Measurements from ENCODE around the gene TNIK.

Gene TNIK

GRCh38 chr3:171301002-171301401, 159.2 kb downstream of the TNIK start:
- Histone ChIP-seq H3K9ac (ENCODE audit: low read length) (no peak overlapping the region), H3K27me3 (ENCODE audit: insufficient read depth, low read length) (no peaks in the 10 kb centered on the region), H3K27ac (ENCODE audit: low read depth, low read length, poor library complexity, severe bottlenecking) (no peak overlapping the region), H3K4me1 (ENCODE audit: insufficient read depth, low read length, severe bottlenecking) (no peaks in the 10 kb centered on the region), H3K4me3 (ENCODE audit: low read depth, low read length, poor library complexity, severe bottlenecking) (no peak overlapping the region), H3K79me2 (ENCODE audit: insufficient read depth, low read length) (no peaks in the 10 kb centered on the region), H3K9me3 (ENCODE audit: low read length) (no peaks in the 10 kb centered on the region), H3F3A (ENCODE audit: insufficient read depth, low read length) (no peaks in the 10 kb centered on the region), H3K36me3 (ENCODE audit: insufficient read depth, low read length) (no peaks in the 10 kb centered on the region), H2AFZ (ENCODE audit: low read length) (no peak overlapping the region), H3K9me2 (ENCODE audit: low read depth, low read length) (no peaks in the 10 kb centered on the region), H4K20me1 (ENCODE audit: insufficient read depth, low read length) (no peaks in the 10 kb centered on the region), H3K4me2 (ENCODE audit: low read length) (no peak overlapping the region)
- TF ChIP-seq EZH2 (IDR thresholded peaks at IDR 0.05; ENCODE audit: borderline replicate concordance, low read length) (no peak), CTCF (IDR thresholded peaks at IDR 0.05; ENCODE audit: low read length) (no peak)

- Histone ChIP-seq H4K20me1 (ENCODE audit: insufficient read depth, low read length) (no peaks in the 10 kb centered on the region), H3K4me3 (ENCODE audit: low read depth, low read length, poor library complexity, severe bottlenecking) (no peak overlapping the region), H3K27ac (ENCODE audit: low read depth, low read length, poor library complexity, severe bottlenecking) (no peak overlapping the region), H3K9ac (ENCODE audit: low read length) (no peak overlapping the region), H3K9me2 (ENCODE audit: low read depth, low read length) (no peaks in the 10 kb centered on the region), H3K4me1 (ENCODE audit: insufficient read depth, low read length, severe bottlenecking) (no peaks in the 10 kb centered on the region), H3K27me3 (ENCODE audit: insufficient read depth, low read length) (no peaks in the 10 kb centered on the region), H3K79me2 (ENCODE audit: insufficient read depth, low read length) (no peaks in the 10 kb centered on the region), H3K4me2 (ENCODE audit: low read length) (no peak overlapping the region), H2AFZ (ENCODE audit: low read length) (no peak overlapping the region), H3K36me3 (ENCODE audit: insufficient read depth, low read length) (no peaks in the 10 kb centered on the region), H3F3A (ENCODE audit: insufficient read depth, low read length) (no peaks in the 10 kb centered on the region), H3K9me3 (ENCODE audit: low read length) (no peaks in the 10 kb centered on the region)
- TF ChIP-seq EZH2 (IDR thresholded peaks at IDR 0.05; ENCODE audit: borderline replicate concordance, low read length) = no peak
- TF ChIP-seq CTCF (IDR thresholded peaks at IDR 0.05; ENCODE audit: low read length) = no peak
Measured at GRCh38 chr3:171297951-171298350, 162.3 kb downstream of the TNIK start.

- TF ChIP-seq CTCF (IDR thresholded peaks at IDR 0.05; ENCODE audit: low read length) (no peak), EZH2 (IDR thresholded peaks at IDR 0.05; ENCODE audit: borderline replicate concordance, low read length) (no peak)
- no peak overlapping the region for H3K4me3 ChIP-seq (ENCODE audit: low read depth, low read length, poor library complexity, severe bottlenecking)
- no peaks in the 10 kb centered on the region for H3K79me2 ChIP-seq (ENCODE audit: insufficient read depth, low read length)
- H3K4me2 ChIP-seq (ENCODE audit: low read length) = no peak overlapping the region
- H3K9me2 ChIP-seq (ENCODE audit: low read depth, low read length) = no peaks in the 10 kb centered on the region
- no peaks in the 10 kb centered on the region for H3K4me1 ChIP-seq (ENCODE audit: insufficient read depth, low read length, severe bottlenecking)
- no peaks in the 10 kb centered on the region for H3K9me3 ChIP-seq (ENCODE audit: low read length)
- H2AFZ ChIP-seq (ENCODE audit: low read length) = no peak overlapping the region
- no peaks in the 10 kb centered on the region for H3K36me3 ChIP-seq (ENCODE audit: insufficient read depth, low read length)
- H3F3A ChIP-seq (ENCODE audit: insufficient read depth, low read length) = no peaks in the 10 kb centered on the region
- H3K9ac ChIP-seq (ENCODE audit: low read length) = no peak overlapping the region
- H4K20me1 ChIP-seq (ENCODE audit: insufficient read depth, low read length) = no peaks in the 10 kb centered on the region
- no peaks in the 10 kb centered on the region for H3K27me3 ChIP-seq (ENCODE audit: insufficient read depth, low read length)
- no peak overlapping the region for H3K27ac ChIP-seq (ENCODE audit: low read depth, low read length, poor library complexity, severe bottlenecking)
Measured at GRCh38 chr3:171297207-171297606, 163.0 kb downstream of the TNIK start.

All from OCI-LY1 (cell line).